NCI-H526 (cell line): ENCODE results near the gene KCNQ1.

ENCODE experiments used
- DNase-seq, 2 experiments: peaks; one replicate each; lab custom pipeline; 2025; lab: John Stamatoyannopoulos, UW

KCNQ1 gene

DNA sequence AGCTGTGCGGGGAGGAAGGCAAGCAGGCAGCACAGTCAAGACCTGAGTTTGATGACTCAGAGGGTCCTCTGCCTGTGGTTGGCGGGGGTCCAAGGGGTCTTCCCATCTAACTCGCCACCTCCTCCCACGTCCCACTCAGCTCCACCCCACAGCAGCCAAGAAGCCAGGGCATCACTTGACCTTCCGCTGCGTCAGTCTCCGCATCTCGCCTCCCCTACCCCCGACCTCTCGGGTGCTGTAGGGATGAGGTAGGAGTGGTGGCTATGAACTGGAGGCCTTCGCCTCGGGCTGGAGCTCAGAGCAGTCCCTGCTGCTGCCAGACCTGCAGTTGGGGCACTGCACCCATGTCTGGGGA lies 350.1 kb downstream of the KCNQ1 start:
- no peak for DNase-seq

DNA sequence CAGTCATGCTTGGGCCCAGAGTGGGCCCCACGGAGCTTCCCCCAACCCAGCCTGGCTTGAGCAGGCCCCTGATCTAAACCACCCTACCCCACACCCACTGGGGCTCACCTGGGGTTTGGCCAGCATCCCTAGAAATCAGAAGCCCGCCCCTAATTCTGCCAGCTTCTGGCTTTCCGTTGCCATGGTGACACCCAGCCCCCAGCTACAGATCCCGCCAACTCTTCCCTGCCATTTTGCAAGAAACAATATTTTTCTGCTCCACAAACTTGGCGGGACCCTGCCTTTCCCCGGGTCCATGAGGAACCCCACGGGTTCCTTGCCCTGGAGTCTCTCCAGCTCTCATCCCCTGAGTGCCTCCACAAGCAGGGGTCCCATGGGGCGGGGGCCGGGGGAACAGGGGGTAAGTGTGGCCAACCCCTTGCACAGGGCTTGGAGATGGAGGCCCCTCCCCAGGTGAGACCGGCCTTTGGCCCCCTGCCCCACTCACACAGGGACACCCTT lies 350.7 kb downstream of the KCNQ1 start:
- no peak for DNase-seq

DNA sequence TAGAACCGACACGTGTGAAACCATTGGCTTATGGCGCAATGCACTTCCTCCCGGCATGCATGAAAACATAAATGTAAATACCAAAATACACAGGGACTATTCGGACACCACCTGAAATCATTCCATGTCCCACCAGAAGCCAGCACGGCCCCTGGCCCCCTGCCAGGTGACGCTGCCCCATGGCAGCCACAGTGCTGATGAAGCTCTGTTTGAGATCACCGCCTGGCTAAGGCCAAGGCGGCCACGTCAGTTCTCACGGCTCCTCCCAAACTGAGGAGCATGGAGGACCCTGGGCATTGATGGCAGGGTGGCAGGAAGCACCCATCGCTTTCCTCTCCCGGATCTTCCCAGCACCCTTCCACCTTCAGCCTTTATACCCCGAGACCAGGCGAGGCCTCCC lies 351.3 kb downstream of the KCNQ1 start:
- DNase-seq, result no peak

DNA sequence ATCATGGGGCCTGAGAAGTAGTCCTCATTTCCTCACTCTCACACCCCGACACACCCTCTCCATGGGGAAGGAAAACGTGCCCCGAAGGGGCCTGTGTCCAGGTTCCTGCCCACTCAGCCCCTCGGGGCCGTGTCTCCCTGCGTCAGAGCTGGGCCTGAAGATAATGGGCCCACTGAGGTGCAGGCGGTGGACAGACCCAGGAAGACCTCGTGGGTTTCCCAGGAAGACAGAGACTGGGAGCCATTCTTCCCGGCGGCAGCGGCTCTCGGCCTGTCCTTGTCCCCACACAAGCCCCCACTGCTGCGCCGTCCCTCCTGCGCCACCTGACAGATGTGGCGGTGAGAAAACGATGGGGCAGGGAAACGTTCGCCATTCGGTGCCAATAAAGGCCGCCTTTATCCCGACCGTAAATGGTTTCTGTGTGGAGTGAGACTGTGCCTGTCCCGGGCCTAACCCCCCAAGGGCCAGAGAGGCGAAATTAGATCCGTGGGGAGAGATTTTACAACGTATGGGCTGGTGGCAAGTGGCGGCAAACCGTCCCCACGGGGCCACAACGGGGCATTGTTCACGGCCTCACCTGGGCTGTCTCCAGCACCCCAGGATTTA lies 351.8 kb downstream of the KCNQ1 start:
- DNase-seq, result peak in 1 of 2 experiments; percentile 64

DNA sequence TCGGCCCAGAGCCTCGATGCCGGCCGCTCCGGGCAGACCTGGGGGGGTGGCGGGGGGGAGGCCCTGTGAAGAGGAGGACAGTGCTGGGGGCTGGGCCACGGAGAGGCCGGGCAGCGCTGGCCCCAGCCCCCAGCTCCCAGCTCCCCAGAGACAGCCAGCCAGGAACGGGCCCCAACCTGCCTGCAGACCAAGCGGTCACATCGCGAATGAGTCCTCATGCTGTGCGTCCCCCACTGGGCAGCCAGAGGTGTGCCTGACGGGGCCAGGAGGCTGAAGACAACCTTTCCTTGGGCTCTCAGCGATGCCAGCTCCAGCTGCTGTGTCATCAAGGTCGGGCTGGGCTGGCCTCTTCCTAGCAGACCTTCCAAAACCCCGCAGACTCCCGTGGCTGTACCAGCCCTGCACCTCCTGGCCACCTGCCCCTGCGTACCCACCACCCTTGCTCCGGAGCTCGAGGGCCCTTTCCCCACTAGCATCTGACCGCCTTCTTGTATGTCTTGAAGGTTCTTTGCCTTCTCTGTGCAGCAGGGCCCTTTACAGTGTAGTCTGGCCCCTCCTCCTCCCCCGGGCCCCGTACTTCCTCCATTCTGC lies 352.4 kb downstream of the KCNQ1 start:
- peak; percentile 82 to 96 for DNase-seq

DNA sequence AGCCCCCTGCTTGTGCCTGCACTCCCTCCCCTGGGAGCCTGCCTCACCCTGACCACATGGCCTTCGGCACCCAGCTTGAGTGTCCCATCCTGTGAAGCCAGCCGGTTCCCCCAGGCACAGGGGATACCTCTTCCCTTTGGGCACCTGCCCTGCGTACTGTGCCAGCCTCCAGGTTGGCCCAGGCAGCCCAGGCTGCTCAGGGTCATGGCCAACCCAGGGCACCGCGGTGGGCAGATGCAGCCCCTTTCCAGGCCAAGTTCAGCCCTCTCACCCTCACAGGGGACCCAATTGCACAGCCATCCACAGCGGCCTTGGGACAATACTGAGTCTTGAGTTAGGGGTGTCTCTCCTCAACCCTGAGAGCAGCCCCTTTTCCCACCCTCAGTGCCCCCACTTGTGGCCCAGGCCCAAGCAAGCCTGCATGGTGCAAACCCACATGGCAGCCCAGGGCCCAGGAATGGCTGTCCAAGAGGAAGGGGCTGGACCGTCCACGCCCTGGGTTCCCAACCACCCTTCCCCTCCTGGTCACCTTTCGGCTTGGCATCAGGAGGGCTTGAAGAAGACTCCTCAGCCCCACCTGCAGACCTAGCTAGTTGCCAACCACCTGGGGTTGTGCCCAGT lies 353.0 kb downstream of the KCNQ1 start:
- no peak for DNase-seq

DNA sequence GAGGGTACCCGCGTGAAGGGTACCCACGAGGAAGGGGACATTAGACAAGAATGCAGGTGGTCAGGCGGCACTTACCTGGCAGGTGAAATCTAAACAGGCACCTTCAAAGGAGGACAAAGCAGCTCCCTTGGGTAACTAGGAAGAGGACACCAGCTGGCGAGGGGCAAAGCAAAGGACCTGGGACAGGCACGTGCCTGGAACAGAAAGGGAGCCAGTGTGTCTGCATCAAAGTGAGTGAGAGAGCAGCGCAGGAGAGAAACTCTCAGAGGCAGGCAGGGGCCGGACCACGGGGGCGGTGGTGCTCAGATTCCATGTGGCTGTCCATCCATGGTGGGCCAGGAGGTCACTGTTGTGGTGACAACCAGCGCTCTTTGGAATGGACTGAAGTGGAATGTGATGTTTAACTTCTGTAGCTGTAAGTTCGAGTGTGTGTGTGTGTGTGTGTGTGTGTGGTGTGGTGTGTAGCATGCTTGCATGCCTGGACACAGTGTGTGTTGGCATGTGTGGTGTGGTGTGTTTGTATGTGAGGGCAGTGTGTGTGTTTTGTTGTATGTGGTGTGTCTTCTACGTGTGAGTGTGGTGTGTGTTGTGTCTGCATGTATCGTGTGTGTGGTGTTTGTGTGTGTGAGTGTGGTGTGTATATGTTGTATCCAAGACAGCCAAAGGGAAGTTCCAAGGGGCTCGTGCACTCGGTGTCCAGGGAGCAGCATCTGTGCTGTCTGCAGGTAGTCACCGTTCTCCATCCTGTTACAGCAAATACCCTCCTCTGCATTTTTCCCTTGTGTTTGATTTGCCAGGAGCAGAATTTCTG lies 354.3 kb downstream of the KCNQ1 start:
- DNase-seq, result no peak

DNA sequence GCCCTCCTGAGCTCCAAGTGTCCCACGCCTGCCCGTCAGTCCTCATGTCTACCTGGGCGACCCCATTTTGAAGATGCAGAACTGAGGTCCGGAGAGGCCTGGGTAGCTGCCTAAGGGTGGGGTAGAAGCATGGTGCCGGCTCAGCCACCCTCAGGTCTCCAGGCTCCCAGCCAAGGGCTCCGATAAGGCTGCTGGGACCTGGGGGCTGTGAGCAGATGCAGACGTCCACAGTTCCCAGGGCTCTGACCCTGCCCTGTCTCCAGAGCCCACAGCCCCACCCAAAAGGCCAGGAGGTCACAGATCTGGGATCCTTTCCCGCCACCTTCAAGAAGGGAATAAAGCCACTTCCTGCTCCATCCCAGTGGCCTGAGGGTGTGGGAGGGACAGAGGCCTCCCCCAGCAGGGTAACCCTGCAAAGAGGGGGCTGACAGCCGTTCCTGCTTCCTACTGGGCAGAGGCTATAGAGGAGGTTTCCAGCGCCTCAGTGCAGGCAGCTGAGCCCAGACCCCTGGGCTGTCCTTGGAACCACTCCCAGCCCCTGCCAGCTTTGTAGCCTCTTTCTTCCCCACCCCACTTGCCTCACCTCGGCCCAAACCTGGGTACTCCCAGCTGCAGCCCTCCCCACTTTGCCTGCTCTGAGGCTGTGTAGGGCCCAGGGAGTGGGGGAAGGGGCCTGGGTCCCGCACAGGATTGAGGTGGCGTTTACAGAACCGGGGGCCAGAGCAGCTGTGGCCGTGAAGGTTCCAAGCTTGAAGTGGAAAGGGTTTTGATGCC lies 355.3 kb downstream of the KCNQ1 start:
- DNase-seq, result no peak

DNA sequence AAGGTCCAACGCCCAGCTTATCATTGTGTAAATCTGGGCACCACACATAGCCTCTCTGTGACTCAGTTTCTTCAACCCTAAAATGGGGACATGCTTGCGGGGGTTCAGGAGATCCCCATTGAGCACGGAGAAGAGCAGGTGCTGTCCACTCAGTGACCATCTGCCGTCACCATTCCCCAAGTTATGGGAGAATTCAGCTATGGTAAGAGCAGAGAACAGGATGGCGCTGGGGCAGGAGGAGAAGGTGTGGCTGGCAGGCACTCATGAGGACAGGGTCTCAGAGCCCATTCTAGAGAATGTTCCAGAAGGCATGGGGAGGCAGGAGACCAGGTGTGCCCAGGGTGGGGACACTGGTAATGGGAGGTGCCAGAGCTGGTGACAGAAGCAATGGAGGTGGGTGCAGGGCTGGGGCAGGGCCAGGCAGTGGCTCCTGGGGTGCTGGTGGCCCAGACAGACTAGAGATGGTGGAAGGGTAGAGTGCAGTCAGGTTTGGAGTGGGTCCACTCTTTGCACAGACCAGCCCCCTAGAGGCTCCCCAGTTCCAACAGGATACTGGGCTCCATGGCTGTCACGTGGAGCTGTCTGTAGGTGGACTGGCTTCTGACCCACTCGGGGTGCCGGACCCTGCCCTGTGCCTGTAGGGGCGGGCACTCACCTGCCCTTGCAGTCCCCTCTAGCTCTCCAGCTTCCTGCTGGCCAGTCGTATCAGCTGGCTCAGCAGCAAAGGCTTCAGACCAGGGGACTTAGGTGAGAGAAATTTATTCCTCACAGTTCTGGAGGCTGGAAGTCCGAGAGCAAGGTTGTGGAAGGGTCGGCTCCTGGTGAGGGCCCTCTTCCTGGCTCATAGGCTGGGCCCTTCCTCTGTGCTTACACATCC lies 356.1 kb downstream of the KCNQ1 start:
- no peak for DNase-seq

DNA sequence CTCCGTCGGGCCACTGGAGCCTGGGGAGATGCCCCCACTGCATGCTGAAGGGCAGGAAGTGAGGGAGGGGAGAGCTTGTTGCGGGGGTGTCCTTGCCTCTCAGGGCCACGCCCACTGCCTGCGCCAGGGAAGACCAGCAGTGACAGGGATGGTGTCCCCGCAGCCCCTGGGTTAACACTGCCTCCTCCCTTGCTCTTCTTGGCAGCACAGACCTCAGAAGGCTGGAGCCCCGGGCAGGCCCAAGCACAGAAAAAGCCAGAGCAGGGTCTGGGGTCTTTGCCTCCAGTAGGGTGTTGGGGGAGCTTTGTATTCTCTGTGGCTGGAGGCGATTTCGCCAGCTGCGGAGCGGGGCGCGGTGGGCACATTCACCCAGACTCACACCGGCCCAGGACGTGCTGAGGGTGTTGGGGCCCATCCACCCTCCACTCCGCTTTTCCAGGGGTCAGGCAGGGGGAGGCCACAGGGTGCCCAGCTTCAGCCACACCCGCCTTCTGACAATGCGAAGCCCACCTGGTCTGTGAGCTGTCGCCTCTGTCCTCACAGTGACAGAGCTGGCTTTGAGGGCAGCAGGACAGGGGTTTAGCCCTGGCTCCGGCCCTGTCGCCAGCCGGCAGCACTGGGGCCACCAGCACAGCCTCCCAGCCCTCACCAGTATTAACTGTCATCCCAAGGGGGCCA lies 357.0 kb downstream of the KCNQ1 start:
- no peak for DNase-seq

DNA sequence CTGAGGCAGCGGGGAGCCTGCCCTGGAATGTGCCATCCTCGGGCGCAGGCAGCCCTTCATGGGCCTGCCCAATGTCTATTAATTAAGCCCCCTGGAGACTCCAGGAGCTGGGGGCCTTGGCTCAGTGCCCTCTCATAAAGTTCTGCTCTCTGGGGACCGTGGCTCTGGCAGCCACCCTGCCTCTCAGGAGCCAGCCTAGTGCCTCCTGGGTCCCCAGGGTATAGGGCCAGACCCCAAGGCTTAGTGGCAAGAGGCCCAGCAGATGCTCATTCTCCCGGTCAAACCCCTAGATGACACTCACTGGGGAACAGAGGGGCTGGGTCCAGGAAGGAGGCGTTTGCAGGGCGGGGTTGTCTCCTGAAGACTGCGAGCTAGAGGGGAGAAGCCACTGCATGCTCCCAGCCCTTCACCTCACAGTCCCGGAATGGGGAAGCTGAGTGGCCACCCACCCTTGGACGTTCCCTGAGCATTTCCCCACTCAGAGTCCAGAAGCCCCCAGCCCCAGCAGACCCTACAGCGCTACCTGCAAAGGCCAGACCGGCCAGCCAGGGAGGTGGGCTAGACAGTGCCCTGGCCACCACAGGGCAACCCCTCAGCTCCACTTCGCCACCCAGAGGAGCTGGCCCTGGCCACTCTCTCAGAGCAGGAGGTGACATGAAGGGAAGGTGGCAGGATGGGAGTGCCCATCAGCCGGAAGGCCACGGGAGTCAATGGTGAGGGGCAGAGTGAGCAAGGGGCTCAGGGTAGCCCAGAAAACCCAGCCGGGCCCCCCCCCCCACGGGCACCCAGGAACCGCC lies 357.8 kb downstream of the KCNQ1 start:
- no peak for DNase-seq

DNA sequence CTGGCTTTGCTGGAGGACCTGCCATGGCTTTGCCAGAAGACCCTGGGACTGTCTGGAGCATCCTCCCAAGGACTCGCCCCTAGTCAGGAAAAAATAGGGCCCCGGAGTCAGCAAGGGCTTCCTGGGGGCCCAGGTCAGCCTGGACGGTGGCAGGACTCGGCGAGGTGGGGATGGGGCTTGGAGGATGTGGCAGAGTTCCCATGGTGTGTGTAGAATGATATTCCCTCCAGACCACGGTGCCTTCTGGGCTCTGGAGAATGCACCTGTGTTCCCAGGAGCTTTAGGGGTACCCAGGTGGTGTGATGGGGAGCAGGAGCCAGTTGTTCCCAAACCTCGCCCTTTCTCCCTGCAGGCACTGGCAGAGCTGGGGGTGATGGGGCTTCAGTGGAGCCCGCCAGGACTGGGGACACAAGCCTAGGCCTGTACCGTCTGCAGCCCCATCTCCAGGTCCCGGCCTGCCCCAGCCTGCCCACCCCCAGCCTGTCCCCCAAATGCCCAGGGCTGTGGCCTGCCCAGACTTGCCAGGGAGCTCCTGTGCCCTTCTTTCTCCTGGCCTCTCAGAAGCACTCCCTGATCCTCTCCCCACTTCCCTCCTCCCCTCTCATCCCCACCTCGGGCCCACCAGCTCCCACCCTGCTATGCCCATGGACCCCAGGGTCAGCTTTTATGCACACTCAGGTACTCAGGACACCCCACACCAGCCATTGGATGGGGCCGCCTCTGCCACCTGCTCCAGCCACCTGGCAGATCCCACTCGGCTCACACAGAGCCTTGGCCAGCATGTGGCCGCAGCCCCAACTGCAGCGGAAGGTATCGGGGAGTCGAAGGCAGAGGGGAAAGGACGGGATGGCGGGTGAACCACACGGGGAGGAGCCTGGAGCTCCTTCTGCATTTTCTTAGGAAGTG lies 358.6 kb downstream of the KCNQ1 start:
- DNase-seq, result no peak

DNA sequence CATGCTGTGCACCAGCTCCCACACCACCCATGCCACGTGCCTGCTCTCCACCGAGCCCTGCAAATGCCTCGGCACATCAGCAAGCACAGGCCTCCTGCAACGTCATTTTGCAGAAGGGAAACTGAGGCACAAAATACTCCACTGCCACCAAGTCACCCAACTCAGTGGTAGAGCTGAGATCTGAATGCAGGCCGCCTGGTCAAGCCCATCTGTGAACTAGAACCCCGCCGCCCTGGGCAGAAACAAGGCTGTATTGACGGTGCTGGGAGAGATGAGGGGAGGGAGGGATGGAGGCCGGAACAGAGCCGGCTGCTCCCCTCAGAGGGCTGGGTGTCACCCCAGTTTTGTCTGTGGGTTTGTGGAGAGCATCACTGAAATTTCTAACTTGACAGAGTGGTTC lies 359.4 kb downstream of the KCNQ1 start:
- DNase-seq, result no peak

DNA sequence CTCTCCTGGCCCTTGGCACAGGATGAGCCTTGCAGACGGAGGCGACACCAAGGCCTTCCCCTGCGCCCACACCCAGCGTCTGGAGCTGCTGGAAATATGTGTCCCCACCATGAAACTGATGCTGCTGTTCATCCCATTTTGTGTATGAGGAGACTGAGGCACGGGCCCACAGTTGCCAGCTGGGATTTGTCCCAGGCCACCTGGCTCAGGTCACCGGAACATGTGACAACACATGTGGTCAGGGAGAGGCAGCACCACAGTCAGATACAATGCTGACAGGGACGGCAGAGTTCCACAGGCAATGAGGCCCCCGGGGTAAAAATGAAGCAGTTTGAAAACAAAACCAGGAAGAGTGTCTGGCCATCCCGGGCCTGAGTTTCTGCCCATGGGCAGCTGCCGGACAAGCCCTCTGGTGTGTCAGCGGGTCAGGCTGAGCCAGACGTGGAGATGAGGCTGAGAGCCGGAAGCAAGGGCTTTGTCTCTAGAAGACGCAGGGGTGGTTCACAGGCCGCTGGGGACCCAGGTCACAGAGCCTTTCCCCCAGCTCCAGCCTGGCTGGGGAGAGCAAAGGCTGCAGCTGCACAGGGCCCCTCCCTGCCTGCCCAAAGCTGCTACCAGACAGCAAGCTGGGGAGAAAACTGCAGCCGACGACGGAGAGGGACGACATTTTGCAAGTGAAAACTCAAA lies 360.0 kb downstream of the KCNQ1 start:
- DNase-seq, result no peak

DNA sequence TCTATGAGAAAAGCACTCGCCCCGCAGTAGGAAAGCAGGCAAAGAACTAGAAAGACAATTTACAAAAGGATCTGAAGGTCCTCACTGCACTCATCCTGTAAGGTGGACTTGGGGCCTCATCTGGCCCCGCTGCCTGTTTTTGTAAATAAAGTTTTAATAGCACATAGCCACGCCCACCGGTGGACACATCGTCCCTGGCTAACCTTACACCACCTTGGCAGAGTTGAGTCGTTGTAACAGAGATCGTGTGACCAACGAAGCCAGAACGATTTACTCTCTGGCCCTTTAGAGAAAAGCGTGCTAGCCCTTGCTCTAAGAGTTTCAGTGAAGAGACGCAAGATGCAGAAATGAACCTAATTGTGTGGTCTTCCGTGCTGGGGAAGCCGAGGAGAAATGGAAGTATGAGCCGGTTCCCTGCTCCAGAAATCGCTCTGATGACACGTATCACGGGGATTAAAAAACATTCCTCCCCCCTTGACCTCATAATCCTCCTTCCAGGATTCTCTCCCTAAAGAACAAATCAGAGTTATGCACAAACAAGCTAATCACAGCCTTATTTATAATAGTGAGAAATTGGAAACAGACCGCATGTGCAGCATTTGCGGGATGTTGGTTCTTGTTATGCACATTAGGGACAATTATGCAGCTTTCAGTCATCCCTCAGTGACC lies 360.7 kb downstream of the KCNQ1 start:
- peak in 1 of 2 experiments; percentile 30 for DNase-seq

DNA sequence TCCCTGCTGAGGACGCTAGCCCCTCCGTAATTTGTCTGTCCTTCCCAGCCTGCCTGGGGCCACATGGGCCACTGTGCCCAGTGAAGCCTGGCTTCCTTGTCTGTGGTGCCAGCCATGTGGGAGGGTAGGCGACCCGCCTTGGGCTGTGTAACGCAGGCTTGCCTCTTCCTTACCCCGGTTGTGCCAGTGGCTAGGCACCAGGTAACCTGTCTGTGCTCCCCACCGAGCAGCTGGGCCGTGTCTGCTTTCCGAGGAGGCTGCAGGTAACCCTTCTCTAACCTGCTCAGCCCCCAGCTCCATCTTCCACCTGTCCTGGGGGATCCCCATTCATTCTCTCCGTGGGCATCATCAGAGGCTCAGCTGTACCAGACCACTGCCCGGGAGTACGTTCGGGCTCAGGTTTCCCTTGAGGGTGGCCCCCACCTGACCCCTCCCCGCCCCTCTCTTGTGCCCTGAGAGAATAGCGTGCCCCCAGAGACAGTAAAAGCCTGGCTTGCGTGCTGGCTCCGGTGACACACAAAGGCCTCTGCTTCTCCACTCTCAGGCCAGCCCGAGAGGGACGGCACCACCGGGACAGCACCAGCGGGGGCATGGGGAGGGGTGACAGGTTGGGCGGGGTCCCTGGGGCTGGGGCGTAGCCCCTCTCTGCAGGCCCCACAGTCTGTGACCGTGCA lies 361.7 kb downstream of the KCNQ1 start:
- DNase-seq, result peak in 1 of 2 experiments; percentile 65
